ENCODE measurements around the gene TBC1D10A.

TBC1D10A gene

DNA sequence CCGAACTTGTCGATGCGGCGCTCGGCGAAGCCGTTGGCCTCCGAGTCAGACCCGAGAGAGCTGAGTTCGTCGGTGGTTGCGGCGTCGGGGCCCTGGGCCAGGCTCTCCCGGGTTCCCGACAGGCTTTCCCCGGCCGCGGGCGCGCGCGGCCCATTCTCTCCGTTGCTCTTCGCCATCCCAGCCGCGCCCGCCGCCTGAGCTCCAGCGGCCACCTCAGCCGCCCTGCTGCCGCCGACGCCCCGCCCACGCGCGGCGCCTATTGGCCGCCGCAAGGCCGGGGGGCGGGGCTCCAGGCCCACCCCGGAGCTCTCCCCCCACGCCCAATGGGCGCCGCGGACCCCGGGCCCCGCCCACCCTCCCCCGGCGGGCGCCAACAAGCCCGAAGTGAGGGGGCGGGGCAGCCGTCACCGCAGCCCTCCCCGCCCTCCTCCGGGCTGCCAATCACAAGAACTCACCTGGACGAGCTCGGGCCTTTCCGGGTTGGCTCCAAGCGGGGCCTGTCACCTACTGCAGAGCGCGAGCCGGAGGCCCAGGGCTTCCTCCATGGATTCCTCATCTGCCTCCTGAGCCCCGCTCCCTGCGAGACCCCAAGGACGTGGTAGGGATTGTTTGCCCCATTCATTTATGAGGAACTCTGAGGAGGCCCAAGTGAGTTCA is at the start of gene TBC1D10A:
TSS of gene TBC1D10A (minus strand) at position 236 of the 657 bp plus-strand sequence. CDS start at position 176, 60 bp downstream.
- peak; percentile 90 for DNase-seq (ENCODE audit: low spot score)

- no peak for DNase-seq (ENCODE audit: low spot score)
Observed at GRCh38 chr22:30375312-30375849, 48.6 kb upstream of the TBC1D10A start.

- no peak for DNase-seq (ENCODE audit: low spot score)
Observed at GRCh38 chr22:30373331-30374325, 46.9 kb upstream of the TBC1D10A start.

DNA sequence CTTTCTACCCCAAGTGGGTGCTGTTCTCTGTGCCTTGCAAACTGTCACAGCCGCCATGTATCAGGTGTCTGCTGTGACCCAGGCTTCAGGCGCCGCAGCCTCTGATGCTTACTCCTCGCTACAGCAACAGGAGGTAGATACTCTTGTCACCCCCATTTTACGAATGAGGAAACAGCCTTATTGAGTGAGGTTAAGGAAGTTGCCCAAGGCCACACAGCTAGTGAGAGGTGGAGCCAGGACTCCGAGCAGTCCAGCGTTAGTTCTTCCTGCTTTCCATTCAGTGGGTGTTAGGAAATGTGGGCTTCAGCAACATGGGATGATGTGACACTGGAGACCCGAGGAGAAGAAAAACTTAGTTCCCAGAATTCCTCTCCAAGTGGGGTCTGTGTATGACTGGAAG is 46.2 kb upstream of the TBC1D10A start:
- no peak for DNase-seq (ENCODE audit: low spot score)

DNA sequence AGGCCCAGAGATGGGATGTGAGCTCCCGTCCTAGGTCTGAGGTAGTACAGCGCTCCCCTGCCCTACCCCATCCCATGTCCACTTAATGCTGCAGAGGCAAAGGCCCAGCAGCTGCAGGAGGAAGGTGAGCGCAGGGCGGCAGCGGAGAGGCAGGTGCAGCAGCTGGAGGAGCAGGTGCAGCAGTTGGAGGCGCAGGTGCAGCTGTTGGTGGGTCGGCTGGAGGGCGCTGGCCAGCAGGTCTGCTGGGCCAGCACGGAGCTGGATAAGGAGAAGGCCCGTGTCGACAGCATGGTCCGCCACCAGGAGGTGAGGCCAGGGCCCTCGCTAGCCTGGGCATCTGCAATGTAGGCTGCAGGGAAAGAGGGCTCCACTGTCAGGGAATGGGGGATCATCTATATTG is 45.2 kb upstream of the TBC1D10A start:
- DNase-seq (ENCODE audit: low spot score): no peak

DNA sequence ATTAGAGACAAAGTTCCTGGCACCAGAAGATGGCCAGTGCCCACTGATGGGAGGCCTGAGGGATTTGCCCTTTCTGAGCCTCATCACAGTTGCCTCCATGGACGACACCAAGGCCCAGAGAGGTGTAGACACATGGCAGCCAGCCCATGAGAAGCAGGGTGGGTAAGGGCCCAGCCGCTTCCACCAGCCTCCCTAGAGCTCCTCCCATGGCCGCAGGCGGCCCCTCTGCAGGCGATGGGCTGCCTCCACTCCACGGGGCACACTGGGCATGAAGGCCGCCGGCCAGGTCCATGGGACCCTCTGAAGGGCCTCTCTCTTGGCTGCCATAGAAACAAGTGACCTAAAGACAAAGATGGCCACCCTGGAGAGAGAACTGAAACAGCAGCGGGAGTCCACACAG is 44.6 kb upstream of the TBC1D10A start:
- DNase-seq (ENCODE audit: low spot score): no peak

GRCh38 chr22:30370641-30371230 is 44.0 kb upstream of the TBC1D10A start:
- DNase-seq (ENCODE audit: low spot score): no peak

DNA sequence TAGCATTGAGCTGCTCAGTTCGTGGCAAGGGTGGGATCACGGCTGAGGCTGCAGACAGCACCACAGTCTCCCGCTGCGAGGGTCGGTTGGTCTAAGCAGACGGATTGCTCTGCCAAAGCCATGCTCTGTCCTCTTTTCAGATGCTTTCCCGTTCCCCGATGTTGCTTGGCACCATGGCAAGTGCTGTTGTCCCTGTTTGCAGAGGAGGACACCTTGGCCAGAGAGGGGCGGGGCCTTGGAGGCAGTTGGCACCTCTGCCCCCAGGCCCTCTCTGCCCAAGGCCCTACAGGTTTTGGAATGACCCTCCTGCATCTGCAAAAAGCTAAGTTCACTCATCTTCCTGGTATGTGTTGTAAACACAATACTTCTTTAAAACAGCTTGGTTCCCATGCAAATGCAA is 41.7 kb upstream of the TBC1D10A start:
- no peak for DNase-seq (ENCODE audit: low spot score)

DNA sequence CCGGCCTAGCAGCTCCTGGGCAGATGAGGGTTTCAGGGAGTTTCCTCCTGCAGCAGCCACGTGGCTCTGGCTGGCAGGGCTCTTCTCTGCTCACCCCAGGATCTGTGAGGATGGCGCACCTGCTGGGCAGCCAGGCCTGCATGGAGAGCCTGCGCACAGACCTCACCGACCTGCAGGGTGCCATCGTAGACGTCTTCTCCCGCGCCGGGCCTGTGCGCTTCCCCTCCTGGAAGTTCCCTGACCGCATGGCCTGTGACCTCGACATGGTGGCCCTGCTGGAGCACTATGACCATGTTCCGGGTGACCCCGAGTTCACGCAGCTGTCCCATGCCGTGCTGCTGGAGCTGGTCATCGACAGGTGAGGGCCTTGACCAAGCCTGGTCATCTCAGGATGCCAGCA is 39.1 kb upstream of the TBC1D10A start:
- DNase-seq (ENCODE audit: low spot score): no peak

- DNase-seq (ENCODE audit: low spot score): no peak
Observed at GRCh38 chr22:30362651-30363281, 36.0 kb upstream of the TBC1D10A start.

DNA sequence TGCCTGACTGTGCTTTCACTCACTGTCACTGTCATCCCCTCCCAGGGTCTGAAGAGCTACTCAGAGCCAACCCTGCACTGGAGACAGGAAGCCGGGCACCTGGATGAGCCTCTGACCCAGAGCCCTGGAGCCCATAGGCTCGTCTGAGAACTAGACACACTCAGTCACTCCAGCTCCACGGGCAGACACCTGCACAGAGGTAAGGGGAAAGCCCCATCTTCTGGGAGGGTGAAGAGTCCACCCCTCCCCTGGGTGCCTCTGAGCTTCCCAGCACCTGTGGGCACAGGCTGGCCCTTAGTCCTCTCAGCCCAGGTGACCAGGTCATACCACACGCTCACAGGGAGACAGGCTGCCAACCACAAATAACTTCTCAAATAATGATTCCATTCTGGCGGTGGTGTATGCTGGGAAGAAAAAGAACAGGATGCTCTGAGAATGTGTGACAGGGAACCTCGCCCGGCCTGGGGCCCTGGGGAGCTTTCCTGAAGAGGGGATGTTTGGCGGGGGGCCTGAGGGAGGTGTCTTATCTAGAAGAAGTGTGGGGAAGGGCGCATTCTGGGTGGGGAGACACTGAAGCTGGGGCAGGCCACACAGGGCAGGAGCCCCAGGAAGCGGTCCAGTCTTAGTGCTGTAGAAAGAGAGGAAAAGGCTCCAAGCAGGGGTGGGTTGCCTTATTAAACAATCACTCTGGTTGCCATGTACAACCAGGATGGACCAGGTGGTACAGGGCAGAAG is 35.3 kb upstream of the TBC1D10A start:
- no peak for DNase-seq (ENCODE audit: low spot score)

DNA sequence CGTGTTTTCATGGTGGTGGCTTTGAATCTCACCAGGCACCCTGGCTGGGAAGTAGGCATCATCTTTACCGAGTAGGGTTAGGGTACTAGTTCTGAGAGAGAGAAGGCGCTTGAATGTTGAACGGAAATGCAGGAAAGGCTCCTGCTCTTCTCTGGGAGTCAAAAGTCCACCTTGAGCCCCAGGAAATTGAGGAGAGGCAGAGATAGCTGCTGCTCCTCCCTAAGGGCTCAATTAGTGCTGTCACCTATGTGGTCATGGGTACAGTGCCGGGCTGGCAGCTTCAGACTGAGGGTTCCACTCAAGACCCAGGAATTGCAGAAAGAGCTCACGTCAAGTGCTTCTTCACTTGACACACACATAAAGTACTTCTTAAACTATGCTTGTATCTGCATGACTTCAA is 31.8 kb upstream of the TBC1D10A start:
- DNase-seq (ENCODE audit: low spot score): no peak

DNA sequence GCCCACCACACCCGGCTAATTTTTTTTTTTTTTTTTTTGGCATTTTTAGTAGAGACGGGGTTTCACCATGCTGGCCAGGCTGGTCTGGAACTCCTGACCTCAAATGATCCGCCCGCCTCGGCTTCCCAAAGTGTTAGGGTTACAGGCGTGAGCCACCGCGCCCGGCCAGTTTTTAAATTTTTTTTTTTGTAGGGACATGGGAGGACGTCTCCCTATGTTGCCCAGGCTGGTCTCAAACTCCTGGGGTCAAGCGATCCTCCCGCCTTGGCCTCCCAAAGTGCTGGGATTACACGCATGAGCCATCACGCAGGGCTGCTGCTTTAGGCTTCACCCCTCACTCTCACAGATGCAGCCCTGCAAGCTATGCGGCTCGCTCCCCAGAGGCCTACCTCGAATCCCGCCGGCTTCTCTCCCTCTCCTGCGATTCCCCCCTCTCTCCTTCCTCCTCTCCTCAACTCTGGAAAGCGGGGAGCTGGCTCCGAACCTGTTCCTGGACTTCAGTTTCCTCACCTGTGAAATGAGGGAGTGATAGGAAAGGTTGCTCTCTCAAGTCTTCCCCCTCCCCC is 31.0 kb upstream of the TBC1D10A start:
- no peak for DNase-seq (ENCODE audit: low spot score)

GRCh38 chr22:30357236-30357570 is 30.5 kb upstream of the TBC1D10A start:
- DNase-seq (ENCODE audit: low spot score): no peak

GRCh38 chr22:30356449-30357235 is 29.9 kb upstream of the TBC1D10A start, which contains the start of the genes CCDC157 and SF3A1:
Gene CCDC157 (plus strand): TSS chr22:30357007. CDS start chr22:30366001, 8,994 bp downstream.
Gene SF3A1 (minus strand): TSS chr22:30356894. CDS start chr22:30356792, 102 bp downstream.
- peak; percentile 80 for DNase-seq (ENCODE audit: low spot score)

- no peak for DNase-seq (ENCODE audit: low spot score)
Observed at GRCh38 chr22:30354644-30355043, 27.9 kb upstream of the TBC1D10A start.

GRCh38 chr22:30351226-30351625 is 24.5 kb upstream of the TBC1D10A start:
- DNase-seq (ENCODE audit: low spot score): no peak

DNA sequence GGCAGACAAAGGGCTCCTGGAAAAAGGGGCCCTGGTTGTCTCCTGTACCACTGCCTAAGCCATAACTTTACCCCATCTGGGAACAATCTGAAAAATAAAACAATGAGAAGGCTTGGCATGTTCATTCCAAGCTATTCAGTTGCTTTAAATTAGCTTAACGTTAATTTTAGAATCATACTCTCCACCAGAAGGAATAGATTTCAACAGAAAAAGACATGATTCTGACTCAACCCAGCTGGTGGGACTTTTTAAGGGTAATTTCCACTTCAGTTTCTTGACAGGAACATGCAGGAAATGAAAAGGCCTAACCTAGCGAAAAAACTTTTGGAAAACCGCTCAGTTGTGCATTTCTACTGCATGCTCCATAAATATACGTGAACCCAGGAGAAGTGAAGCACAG is 22.1 kb upstream of the TBC1D10A start:
- DNase-seq (ENCODE audit: low spot score): no peak

- DNase-seq (ENCODE audit: low spot score): no peak
Observed at GRCh38 chr22:30348404-30348803, 21.7 kb upstream of the TBC1D10A start.

DNA sequence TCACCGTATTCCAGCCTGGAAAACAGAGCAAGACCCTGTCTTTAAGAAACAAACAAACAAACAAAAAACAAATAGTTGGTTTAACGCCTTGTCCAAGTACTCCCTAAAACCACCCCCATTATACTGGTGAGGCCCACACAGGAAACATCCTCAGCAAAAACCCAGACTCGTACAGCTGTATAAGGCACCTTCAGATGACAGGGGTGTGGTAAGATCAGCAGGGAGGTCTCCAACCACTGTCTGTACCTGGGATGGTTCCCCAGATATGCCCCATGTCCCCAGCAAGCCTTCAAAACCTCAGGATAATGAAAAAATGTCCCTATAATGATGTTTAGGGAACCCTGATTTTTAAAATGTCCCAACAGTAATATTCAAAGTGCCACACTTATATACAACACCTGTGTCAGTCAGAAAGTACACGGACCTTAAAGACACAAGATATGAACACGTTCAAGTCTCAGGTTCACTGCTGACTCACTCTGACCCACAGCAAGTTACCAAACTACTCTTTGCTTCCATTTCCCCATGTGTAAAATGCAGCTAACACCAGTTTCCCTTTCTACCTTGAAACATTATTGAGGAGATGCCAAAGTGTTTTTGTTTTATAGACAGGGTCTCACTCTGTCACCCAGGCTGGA is 20.6 kb upstream of the TBC1D10A start:
- DNase-seq (ENCODE audit: low spot score): no peak

All from kidney capillary endothelial cell (primary cell).